HG03565 (cell line): ENCODE measurements around the gene ZBTB4.

Experiments
- ATAC-seq: cut with Tn5 transposase; IDR thresholded peaks from one replicate; pipeline ENCODE4 v1.9.1; 2021; ENCODE audit warnings: mild to moderate bottlenecking, moderate library complexity; ENCODE audit not compliant: unreplicated experiment

Gene ZBTB4

DNA sequence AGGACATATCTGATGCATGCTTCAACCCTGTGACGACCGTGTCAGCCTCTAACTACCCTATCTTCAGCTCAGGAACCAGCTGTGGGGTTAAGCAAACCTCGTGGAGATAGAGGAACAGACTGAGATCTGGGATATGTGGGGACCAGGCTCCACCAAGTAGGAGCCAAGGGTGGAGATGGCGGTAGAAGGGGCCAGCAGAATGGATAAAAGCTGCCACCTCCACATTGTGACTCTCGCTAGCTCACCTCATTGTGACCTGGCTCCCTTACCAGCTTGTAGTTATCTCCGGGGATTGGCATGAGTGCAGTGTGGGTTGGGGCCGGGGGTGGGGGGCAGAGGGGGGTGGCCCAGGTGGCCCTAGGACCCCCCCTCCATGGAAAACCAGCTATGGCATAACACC, 54.1 kb downstream of the ZBTB4 start, which contains the start of gene SPEM2:
Gene SPEM2, plus strand, starts transcription at position 301 of the 400 bp plus-strand sequence. Its CDS starts 73 bp downstream, at position 374.
- ATAC-seq = no peak

DNA sequence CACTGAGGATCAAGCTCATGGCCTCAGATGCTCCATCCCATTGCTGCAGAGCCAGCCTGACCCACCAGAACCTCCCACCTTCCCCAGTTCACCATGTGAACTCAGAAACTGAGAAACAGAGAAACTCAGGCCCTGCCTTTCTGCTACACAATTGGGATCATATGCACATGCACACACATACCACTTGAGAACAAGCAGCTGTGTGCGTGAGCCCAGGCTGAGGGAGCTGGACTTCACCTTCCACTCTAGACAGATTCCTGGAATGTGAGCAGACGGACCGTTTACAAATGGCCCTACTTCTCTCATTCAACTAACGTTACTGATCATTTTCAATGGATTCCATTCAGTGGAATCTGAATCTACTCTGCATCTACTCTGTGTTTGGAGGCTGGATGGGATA, 55.8 kb downstream of the ZBTB4 start:
- ATAC-seq = no peak

DNA sequence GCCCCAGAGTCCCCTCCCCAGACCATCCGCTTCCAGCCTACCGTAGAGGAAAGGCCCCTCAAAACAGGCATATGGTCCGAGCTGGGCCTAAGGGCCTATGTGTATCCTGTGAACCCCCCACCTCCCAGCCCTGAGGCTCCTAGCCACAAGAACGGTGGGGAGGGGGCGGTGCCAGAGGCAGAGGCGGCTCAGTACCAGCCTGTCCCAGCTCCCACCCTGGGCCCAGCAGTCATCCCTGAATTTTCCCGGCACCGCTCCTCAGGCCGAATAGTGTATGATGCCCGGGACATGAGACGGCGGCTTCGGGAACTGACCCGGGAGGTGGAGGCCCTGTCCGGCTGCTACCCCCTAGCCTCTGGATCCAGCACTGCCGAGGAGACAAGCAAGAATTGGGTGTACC, 58.2 kb downstream of the ZBTB4 start:
- no peak for ATAC-seq

DNA sequence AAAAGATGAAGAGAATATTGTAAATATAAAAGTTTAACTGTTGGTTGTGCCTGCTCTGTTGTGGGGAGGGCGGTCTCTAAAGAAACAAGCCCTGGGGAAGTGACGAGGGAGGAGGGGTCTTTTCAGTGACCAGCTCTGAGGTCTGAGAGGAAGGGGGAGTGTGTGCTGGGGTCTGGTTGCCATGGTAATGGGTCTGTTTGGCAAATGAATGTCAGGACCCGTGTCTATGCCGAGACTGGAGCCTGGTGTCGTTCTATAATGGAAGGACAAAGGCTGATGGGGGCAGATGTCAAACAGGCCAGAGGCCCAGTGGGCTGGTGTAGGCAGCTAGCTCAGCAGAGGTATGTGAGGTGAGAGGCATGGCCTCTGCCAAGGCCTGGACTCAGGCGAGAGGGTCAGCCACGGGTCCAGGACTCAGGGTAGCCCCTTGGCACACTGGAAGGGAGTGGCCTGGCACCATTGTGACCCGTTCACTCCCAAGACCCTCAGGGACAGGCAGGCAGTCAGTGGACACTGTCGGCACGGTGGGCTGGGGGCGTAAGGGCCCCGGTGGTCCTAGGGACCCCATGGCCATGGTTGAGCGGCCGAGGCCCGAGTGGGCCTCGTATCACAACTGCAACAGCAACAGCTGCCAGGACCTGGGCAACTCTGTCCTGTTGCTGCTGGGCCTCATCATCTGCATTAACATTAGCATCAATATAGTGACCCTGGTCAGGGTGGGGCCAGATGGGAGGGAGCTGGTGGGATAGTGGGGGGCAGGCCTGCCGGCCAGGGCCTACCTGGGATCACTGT, 59.4 kb downstream of the ZBTB4 start, which contains the start of gene SPEM1:
Gene SPEM1, plus strand, starts transcription at position 506 of the 792 bp plus-strand sequence. Its CDS starts 61 bp downstream, at position 567.
- ATAC-seq = no peak

DNA sequence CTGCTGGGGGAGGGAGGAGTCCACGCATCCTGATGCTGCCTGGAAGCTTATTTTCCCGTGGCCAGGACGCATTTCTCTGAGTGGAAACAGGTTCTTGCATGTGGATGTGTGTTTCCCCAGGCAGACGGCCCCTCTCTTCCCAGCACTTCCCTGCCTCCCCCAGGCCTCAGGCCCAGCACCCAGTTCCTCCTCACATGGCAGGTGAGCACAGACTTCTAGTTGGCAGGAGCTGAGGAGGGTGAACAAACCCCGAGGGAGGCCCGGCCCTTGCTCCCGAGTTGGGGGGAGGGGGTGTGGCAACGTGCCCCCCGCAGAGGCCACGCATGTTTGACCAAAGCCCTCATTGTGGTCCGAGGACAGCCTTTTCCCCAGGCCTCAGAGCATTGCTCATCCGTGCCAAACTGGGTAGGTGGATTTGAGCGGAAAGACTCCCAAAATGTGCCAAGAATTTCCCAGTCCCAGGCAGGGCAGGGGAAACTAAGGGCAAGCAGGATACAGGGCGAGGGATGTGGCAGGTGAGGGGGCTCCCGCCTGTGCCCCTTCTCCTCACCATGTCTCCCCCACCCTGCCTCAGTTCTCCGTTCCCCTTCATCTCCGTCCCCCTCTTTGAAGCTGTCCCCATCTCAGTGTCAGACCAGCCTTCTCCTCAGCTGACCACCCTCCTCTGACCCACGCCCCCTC, 60.8 kb downstream of the ZBTB4 start:
- no peak for ATAC-seq

DNA sequence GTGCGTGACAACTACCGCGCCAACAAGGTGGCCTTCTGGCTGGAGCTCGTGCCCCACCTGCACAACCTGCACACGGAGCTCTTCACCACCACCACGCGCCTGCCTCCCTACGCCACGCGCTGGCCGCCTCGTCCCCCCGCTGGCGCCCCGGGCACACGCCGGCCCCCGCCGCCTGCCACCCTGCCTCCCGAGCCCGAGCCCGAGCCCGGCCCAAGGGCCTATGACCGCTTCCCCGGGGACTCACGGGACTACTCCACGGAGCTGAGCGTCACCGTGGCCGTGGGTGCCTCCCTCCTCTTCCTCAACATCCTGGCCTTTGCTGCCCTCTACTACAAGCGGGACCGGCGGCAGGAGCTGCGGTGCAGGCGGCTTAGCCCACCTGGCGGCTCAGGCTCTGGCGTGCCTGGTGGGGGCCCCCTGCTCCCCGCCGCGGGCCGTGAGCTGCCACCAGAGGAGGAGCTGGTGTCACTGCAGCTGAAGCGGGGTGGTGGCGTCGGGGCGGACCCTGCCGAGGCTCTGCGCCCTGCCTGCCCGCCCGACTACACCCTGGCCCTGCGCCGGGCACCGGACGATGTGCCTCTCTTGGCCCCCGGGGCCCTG, 62.3 kb downstream of the ZBTB4 start:
- no peak for ATAC-seq

DNA sequence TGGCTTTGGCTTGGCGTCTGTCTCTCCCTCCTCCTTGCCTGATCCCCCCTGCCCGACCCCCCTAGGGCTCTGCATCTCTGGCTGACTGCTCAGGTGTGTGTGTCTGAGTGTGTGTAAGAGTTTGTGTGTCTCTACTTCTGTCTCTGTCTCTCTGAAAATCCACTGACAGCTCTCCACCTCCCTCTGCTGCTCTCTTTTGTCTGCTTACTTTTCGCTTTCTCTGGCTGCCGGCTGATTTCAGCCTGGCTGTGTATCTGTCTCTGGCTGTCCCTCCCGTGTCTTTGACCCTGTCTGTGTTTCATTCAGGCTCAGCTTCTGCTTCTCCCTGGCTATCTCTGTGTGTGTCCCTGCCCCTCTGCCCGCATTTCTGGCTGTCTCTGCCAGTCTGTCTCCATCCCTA, 63.1 kb downstream of the ZBTB4 start:
- no peak for ATAC-seq

DNA sequence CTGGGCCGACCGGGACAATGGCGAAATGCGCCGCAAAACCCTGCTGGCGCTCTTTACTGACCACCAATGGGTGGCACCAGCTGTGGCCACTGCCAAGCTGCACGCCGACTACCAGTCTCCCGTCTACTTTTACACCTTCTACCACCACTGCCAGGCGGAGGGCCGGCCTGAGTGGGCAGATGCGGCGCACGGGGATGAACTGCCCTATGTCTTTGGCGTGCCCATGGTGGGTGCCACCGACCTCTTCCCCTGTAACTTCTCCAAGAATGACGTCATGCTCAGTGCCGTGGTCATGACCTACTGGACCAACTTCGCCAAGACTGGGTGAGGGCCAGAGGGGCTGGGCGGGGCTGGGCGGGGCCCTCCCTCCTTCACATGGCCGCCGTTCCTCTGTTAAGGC, 63.6 kb downstream of the ZBTB4 start:
- ATAC-seq = no peak

DNA sequence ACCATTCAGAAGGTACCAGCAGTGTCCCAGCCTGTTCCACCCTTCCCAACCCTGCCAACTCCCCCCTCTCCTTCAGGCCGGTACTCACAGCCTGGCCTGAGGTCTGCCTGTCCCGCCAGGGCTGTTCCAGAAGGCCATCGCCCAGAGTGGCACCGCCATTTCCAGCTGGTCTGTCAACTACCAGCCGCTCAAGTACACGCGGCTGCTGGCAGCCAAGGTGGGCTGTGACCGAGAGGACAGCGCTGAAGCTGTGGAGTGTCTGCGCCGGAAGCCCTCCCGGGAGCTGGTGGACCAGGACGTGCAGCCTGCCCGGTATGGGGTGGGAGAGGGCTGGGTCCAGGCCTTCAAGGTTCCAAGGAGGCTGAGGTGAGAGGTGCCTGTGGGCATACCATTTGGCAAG, 64.6 kb downstream of the ZBTB4 start:
- no peak for ATAC-seq

DNA sequence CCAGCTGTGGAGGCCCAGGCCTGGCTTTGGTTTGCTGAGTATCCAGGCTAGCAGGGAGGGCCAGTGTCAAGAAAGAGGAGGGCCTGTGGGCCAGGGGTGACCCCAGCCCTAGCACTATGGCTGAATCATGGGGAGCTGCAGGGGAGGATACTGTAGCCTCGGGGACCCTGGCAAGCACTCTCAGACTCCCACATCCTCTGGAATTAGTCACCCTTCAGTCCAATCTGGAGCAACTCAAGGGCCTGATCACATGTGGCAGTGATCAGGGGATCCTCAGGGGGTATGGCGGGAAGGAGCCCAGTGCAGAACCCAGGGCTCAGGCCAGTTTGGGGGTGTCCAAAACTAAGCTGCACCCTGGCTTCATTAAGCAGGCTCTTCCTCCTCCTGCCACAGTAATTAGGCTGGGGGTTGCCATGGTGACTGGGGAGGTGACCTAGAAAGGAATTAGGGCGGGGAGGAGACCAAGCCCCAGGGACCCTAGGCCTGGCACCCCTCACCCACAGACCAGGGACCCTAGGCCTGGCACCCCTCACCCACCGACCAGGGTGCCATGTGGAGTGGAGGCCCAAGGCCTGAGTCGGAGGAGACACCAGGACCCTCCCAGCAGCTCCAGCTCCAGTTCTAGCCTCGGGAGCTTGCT, 66.0 kb downstream of the ZBTB4 start:
- ATAC-seq = no peak

DNA sequence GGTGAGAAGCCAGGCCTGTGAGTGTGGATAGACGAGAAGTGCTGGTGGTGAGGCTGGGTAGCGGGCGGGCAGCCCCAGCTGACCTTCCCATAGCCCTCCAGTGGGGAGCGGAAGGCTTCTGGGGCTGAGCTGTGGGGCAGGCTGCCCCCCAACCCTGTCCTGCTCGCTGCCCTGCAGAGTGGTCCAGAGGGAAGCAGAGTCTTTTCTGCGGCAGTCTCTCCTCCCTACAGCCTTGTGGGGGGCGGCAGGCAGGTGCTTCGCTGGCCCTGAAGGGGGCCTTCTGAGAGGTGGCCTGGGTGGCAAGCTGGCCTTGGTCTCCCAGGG, 68.0 kb downstream of the ZBTB4 start:
- ATAC-seq = no peak

DNA sequence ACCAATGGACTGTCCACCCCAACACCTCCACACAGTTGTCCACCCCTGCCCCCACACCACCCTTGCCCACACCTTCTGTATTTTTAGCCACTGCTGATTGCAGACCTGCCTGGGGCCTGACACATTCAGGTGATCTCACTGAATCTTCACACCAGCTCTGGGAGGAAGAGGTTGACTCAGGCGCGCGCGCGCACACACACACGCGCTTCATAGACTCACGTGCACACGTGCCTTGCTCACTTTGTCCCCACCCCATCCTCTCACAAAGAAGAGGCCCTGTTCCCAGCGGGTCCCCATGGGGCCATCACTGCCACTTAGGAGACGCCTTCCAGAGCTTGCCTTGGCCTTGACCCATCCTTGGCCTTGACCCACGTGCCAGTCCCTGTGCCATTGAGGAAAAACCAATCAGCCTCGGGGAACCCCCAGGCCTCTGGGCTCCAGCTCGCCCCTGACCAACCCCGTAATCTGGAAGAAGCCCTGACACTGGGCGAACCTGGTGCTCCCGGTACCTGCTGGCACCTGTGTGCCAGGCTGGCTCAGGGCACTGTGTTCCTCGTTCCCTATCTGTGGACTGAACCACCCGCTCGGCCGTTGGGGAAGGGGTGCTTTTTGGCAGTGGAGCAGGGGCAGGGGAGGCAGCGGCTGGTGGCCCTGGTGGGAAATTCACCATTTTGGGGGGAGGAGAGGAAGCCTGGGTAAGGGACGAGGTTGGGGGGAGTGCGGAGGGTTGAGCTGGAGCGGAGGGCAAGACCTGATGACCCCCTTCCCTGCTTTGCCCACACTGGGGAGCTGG, 68.6 kb downstream of the ZBTB4 start:
- no peak for ATAC-seq

DNA sequence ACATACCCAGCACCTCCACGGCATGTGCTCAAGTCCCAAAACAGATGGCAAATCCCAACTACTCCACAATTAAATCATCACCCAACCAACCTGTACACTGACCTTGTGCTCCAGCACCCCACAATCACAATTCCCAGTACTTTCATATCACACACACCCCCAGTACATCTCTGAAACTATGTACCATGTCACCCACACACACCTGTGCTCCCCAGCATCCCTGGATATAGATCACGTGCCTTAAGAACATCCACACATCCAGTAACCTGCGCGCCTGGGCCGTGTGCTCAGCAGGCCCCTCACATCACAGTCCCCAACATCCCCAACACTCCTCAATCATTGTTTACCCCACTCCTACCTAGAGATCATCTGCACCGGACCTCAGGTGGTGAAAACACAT, 69.7 kb downstream of the ZBTB4 start:
- no peak for ATAC-seq
